Nephron (organoid): ENCODE results near the gene KIAA1217.

Experiments
- H3K27ac Mint-ChIP-seq, 3 experiments: 2 replicates each; pipeline ENCODE4 v1.8.0; 2020; ENCODE audit warnings: mixed read lengths in 3 of 3, mild to moderate bottlenecking in 2 of 3, moderate library complexity in 1 of 3
- H3K27me3 Mint-ChIP-seq: 2 replicates; pipeline ENCODE4 v1.8.0; 2021; ENCODE audit warnings: low read depth, mild to moderate bottlenecking, moderate library complexity, mixed read lengths
- H3K36me3 Mint-ChIP-seq: 2 replicates; pipeline ENCODE4 v1.8.0; 2020; ENCODE audit warnings: low read depth, mixed read lengths
- H3K4me1 Mint-ChIP-seq: 2 replicates; pipeline ENCODE4 v1.8.0; 2020; ENCODE audit warnings: mixed read lengths
- H3K4me3 Mint-ChIP-seq, 3 experiments: 2 replicates each; pipeline ENCODE4 v1.8.0; 2020; ENCODE audit warnings: mild to moderate bottlenecking in 3 of 3, mixed read lengths in 3 of 3, moderate library complexity in 2 of 3
- H3K9me3 Mint-ChIP-seq: 2 replicates; pipeline ENCODE4 v1.8.0; 2020; ENCODE audit warnings: mixed read lengths
- CTCF ChIP-seq, 3 experiments: fragments of 200-600 bp; sonication (generic); IDR thresholded peaks; one replicate each; pipeline ENCODE4 v1.5.0; 2021; ENCODE audit warnings: antibody characterized with exemption in 3 of 3; ENCODE audit not compliant: unreplicated experiment in 3 of 3

The KIAA1217 gene

GRCh38 chr10:24433705-24434104, 224.8 kb downstream of the KIAA1217 start:
- no peak overlapping the region for H3K4me3 Mint-ChIP-seq
- no peaks in the 10 kb centered on the region for H3K9me3 Mint-ChIP-seq

GRCh38 chr10:24434961-24435360, 226.0 kb downstream of the KIAA1217 start:
- no peak for TF ChIP-seq CTCF (IDR thresholded peaks at IDR 0.05; ENCODE audit: unreplicated experiment in 3 of 3)
- Mint-ChIP-seq H3K27me3 (no peaks in the 10 kb centered on the region), H3K4me1 (peaks cover 16% of the 10 kb centered on the region), H3K36me3 (peaks cover 60% of the 10 kb centered on the region), H3K4me3 (no peak overlapping the region), H3K27ac (no peak overlapping the region), H3K9me3 (no peaks in the 10 kb centered on the region)

More at GRCh38 chr10:24433705-24434104, 224.8 kb downstream of the KIAA1217 start:
- TF ChIP-seq CTCF (IDR thresholded peaks at IDR 0.05; ENCODE audit: unreplicated experiment in 3 of 3), result no peak
- peaks cover 47% of the 10 kb centered on the region for H3K36me3 Mint-ChIP-seq
- no peaks in the 10 kb centered on the region for H3K27me3 Mint-ChIP-seq
- H3K4me1 Mint-ChIP-seq, result peaks cover 4% of the 10 kb centered on the region
- H3K27ac Mint-ChIP-seq, result no peak overlapping the region

GRCh38 chr10:24435374-24435773, 226.4 kb downstream of the KIAA1217 start:
- Mint-ChIP-seq H3K27ac (no peak overlapping the region), H3K27me3 (no peaks in the 10 kb centered on the region), H3K4me1 (peaks cover 16% of the 10 kb centered on the region), H3K9me3 (no peaks in the 10 kb centered on the region), H3K36me3 (peaks cover 64% of the 10 kb centered on the region), H3K4me3 (no peak overlapping the region)
- no peak for TF ChIP-seq CTCF (IDR thresholded peaks at IDR 0.05; ENCODE audit: unreplicated experiment in 3 of 3)

GRCh38 chr10:24437302-24437701, 228.4 kb downstream of the KIAA1217 start:
- no peaks in the 10 kb centered on the region for H3K9me3 Mint-ChIP-seq
- TF ChIP-seq CTCF (IDR thresholded peaks at IDR 0.05; ENCODE audit: unreplicated experiment in 3 of 3), result no peak
- H3K4me3 Mint-ChIP-seq, result no peak overlapping the region
- peak overlapping the region in 1 of 3 experiments; percentile 19 for H3K27ac Mint-ChIP-seq
- H3K27me3 Mint-ChIP-seq, result no peaks in the 10 kb centered on the region
- H3K4me1 Mint-ChIP-seq, result peaks cover 19% of the 10 kb centered on the region
- peaks cover 76% of the 10 kb centered on the region for H3K36me3 Mint-ChIP-seq

- no peaks in the 10 kb centered on the region for H3K9me3 Mint-ChIP-seq
- H3K4me1 Mint-ChIP-seq, result peaks cover 19% of the 10 kb centered on the region
- peak overlapping the region in 2 of 3 experiments; percentile 48 to 51 for H3K27ac Mint-ChIP-seq
- H3K27me3 Mint-ChIP-seq, result no peaks in the 10 kb centered on the region
- H3K36me3 Mint-ChIP-seq, result peaks cover 75% of the 10 kb centered on the region
- TF ChIP-seq CTCF (IDR thresholded peaks at IDR 0.05; ENCODE audit: unreplicated experiment in 3 of 3), result no peak
- no peak overlapping the region for H3K4me3 Mint-ChIP-seq
Measured at GRCh38 chr10:24438800-24439199, 229.9 kb downstream of the KIAA1217 start.

- Mint-ChIP-seq H3K27me3 (no peaks in the 10 kb centered on the region), H3K9me3 (no peaks in the 10 kb centered on the region), H3K27ac (peak overlapping the region in 2 of 3 experiments; percentile 7 to 37)
Measured at GRCh38 chr10:24439935-24440334, 231.0 kb downstream of the KIAA1217 start.

More at GRCh38 chr10:24439935-24440334, 231.0 kb downstream of the KIAA1217 start:
- H3K36me3 Mint-ChIP-seq, result peaks cover 75% of the 10 kb centered on the region
- H3K4me3 Mint-ChIP-seq, result no peak overlapping the region
- peaks cover 19% of the 10 kb centered on the region for H3K4me1 Mint-ChIP-seq
- no peak for TF ChIP-seq CTCF (IDR thresholded peaks at IDR 0.05; ENCODE audit: unreplicated experiment in 3 of 3)
